ENCODE data around the gene DNAJC5. TPM values are rescaled to one million over a fixed set of nuclear protein-coding genes. Genes with fewer than 3 reads are reported as not detected.

DNAJC5 gene
- total and polyA plus RNA-seq, 9 of the 15 experiments (the other 6 are each of a cell fraction or from before 2014, with no cell fraction given), result 0.95 to 42.8 (median 23.4) TPM

DNA sequence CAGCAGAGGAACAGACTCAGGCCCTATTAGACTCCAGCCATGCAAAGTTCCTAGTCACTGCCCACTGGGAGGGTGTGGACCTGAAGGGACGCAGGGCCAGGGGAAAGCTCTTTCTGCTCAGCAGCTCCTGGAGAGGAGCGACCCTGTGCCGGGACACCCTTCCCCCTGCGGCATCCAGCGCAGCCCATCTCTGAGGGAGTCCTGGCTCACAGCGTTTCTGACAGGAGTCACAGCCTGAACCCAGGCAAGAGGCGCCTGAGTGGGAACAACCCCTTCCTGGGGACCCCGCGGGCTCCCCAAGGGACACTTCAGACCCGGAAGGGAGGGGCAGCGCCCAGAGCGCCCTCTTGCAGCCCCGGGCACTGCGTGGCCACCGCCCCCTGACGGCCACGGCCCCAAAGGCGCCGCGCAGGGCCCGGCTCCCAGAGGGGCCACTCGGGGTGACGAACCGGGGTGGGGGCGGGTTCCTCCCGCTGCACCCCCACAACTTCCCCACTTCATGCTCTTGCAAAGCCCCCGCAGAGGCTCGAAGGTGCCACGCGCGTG is 60.4 kb downstream of the DNAJC5 start (continued):
- TF ChIP-seq, protein P1, sequence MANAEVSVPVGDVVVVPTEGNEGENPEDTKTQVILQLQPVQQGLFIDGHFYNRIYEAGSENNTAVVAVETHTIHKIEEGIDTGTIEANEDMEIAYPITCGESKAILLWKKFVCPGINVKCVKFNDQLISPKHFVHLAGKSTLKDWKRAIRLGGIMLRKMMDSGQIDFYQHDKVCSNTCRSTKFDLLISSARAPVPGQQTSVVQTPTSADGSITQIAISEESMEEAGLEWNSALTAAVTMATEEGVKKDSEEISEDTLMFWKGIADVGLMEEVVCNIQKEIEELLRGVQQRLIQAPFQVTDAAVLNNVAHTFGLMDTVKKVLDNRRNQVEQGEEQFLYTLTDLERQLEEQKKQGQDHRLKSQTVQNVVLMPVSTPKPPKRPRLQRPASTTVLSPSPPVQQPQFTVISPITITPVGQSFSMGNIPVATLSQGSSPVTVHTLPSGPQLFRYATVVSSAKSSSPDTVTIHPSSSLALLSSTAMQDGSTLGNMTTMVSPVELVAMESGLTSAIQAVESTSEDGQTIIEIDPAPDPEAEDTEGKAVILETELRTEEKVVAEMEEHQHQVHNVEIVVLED (CRISPR knock-in tag; IDR thresholded peaks at IDR 0.05), result 0 out of 2 replicates have a peak, but pooled peaks have one; percentile 10
- TF ChIP-seq, protein P2, sequence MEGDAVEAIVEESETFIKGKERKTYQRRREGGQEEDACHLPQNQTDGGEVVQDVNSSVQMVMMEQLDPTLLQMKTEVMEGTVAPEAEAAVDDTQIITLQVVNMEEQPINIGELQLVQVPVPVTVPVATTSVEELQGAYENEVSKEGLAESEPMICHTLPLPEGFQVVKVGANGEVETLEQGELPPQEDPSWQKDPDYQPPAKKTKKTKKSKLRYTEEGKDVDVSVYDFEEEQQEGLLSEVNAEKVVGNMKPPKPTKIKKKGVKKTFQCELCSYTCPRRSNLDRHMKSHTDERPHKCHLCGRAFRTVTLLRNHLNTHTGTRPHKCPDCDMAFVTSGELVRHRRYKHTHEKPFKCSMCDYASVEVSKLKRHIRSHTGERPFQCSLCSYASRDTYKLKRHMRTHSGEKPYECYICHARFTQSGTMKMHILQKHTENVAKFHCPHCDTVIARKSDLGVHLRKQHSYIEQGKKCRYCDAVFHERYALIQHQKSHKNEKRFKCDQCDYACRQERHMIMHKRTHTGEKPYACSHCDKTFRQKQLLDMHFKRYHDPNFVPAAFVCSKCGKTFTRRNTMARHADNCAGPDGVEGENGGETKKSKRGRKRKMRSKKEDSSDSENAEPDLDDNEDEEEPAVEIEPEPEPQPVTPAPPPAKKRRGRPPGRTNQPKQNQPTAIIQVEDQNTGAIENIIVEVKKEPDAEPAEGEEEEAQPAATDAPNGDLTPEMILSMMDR (IDR thresholded peaks at IDR 0.05 in 2 of 3, conservative IDR thresholded peaks at IDR 0.05 in 1 of 3; ENCODE audit: insufficient read depth in 2 of 3, low read depth in 1 of 3, low read length in 3 of 3), result peak in 2 of 3 experiments; percentile 56 to 74; a peak in 4 of 6 replicates
- TF ChIP-seq, protein P3, sequence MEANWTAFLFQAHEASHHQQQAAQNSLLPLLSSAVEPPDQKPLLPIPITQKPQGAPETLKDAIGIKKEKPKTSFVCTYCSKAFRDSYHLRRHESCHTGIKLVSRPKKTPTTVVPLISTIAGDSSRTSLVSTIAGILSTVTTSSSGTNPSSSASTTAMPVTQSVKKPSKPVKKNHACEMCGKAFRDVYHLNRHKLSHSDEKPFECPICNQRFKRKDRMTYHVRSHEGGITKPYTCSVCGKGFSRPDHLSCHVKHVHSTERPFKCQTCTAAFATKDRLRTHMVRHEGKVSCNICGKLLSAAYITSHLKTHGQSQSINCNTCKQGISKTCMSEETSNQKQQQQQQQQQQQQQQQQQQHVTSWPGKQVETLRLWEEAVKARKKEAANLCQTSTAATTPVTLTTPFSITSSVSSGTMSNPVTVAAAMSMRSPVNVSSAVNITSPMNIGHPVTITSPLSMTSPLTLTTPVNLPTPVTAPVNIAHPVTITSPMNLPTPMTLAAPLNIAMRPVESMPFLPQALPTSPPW (CRISPR knock-in tag; IDR thresholded peaks at IDR 0.05), result peak; percentile 62
- TF ChIP-seq KDM4B (IDR thresholded peaks at IDR 0.05; ENCODE audit: borderline replicate concordance in 2 of 2, low read depth in 1 of 2) (0 out of 4 replicates have a peak, but pooled peaks of 1 of the 2 experiments have one; percentile 22), ZBTB7A (IDR thresholded peaks at IDR 0.05; ENCODE audit: borderline replicate concordance, control insufficient read depth, low read depth, low read length) (peak; percentile 63; the same call in 1 of the 2 replicates), PRMT5 (CRISPR knock-in tag; IDR thresholded peaks at IDR 0.05) (peak; percentile 27; the same call in 1 of the 2 replicates), SIN3A (IDR thresholded peaks at IDR 0.05; ENCODE audit: borderline replicate concordance in 2 of 2, control insufficient read depth in 1 of 2, low read depth in 2 of 2, low read length in 2 of 2) (peak in 1 of 2 experiments; percentile 27; a peak in 1 of 4 replicates), RAD21 (CRISPR knock-in tag; conservative IDR thresholded peaks at IDR 0.05 in 1 of 2, IDR thresholded peaks at IDR 0.05 in 1 of 2) (peak in 1 of 2 experiments; percentile 29; a peak in 1 of 4 replicates), ELF1 (tag; IDR thresholded peaks at IDR 0.05) (peak; percentile 66; the same call in 1 of the 2 replicates)
